Activated CD8-positive, alpha-beta memory T cell treated with anti-CD3 and anti-CD28 coated beads, Interleukin-2, amount 50 U/mL, for 48 hours (primary cell): ENCODE measurements around the gene RALGPS2.

ENCODE experiments used
- DNase-seq: peaks from one replicate; pipeline ENCODE4 v3.0.0-alpha.2; 2020

The RALGPS2 gene

GRCh38 chr1:178927003-178927402 is 202.0 kb downstream of the RALGPS2 start:
- no peak for DNase-seq

GRCh38 chr1:178928041-178928440 is 203.0 kb downstream of the RALGPS2 start:
- no peak for DNase-seq

GRCh38 chr1:178928976-178929375 is 203.9 kb downstream of the RALGPS2 start:
- no peak for DNase-seq

GRCh38 chr1:178931858-178932551 is 207.0 kb downstream of the RALGPS2 start:
- DNase-seq, result no peak

- no peak for DNase-seq
Measured at GRCh38 chr1:178932552-178932906, 207.5 kb downstream of the RALGPS2 start.

GRCh38 chr1:178933105-178933561 is 208.1 kb downstream of the RALGPS2 start:
- DNase-seq, result no peak

GRCh38 chr1:178933709-178934490 is 208.9 kb downstream of the RALGPS2 start:
- no peak for DNase-seq

- no peak for DNase-seq
Measured at GRCh38 chr1:178934546-178934945, 209.5 kb downstream of the RALGPS2 start.

GRCh38 chr1:178935610-178936009 is 210.6 kb downstream of the RALGPS2 start:
- no peak for DNase-seq

- no peak for DNase-seq
Measured at GRCh38 chr1:178937695-178938094, 212.7 kb downstream of the RALGPS2 start.

GRCh38 chr1:178938101-178938958 is 213.3 kb downstream of the RALGPS2 start:
- no peak for DNase-seq

- no peak for DNase-seq
Measured at GRCh38 chr1:178938959-178939317, 213.9 kb downstream of the RALGPS2 start.

- DNase-seq, result no peak
Measured at GRCh38 chr1:178939338-178940067, 214.5 kb downstream of the RALGPS2 start.

GRCh38 chr1:178940068-178940765 is 215.2 kb downstream of the RALGPS2 start:
- no peak for DNase-seq

- DNase-seq, result no peak
Measured at GRCh38 chr1:178941261-178941689, 216.2 kb downstream of the RALGPS2 start.

- DNase-seq, result no peak
Measured at GRCh38 chr1:178941849-178942248, 216.8 kb downstream of the RALGPS2 start.

- no peak for DNase-seq
Measured at GRCh38 chr1:178942285-178943198, 217.5 kb downstream of the RALGPS2 start.

- DNase-seq, result no peak
Measured at GRCh38 chr1:178944729-178945128, 219.7 kb downstream of the RALGPS2 start.

GRCh38 chr1:178945763-178946266 is 220.8 kb downstream of the RALGPS2 start:
- no peak for DNase-seq

- DNase-seq, result no peak
Measured at GRCh38 chr1:178946416-178946815, 221.4 kb downstream of the RALGPS2 start.
